ENCODE data around the gene TMCC1.
A peak's percentile ranks its signal among the peaks of the same experiment; 100 is the strongest.

The TMCC1 gene
- long read RNA-seq, partial matches to known transcripts: 0 of 3 reads
- long read RNA-seq, other reads (novel, unspliced or antisense): 3 of 3 reads

DNA sequence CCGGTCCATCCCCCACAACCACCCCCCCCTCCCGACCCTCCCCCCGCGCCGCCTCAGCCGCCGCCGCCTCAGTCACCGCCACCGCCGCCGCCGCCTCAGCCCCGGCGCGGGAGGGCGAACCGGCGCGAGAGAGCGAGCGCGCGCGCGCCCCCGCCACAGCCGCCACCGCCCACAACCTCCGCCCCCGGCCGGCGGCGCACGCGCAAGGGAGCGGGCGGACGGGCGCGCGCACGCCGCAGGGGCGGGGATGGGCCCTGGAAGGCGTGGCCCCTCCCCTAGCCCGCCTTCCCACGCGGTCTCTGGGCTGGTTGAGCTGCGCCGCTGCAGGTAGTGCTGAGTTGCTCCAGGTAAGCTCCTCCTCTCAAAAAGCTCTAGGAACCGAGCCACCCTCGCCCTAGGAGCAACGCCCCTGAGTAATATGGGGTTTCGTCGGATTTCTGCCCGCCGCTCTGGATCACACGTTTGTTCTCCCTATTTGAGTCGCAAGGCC, at the start of gene TMCC1:
Gene TMCC1, minus strand, starts transcription at position 131 of the 490 bp plus-strand sequence.
- Histone ChIP-seq H3K27ac (replicated peaks) (peak within 1 kb of the TSS; percentile 84), H3K27me3 (ENCODE audit: insufficient read depth, poor library complexity, severe bottlenecking) (no peaks in the 10 kb centered on the region), H3K4me3 (replicated peaks; ENCODE audit: insufficient read depth, low read length) (peak within 1 kb of the TSS; percentile 82)
- TF ChIP-seq, protein P1, sequence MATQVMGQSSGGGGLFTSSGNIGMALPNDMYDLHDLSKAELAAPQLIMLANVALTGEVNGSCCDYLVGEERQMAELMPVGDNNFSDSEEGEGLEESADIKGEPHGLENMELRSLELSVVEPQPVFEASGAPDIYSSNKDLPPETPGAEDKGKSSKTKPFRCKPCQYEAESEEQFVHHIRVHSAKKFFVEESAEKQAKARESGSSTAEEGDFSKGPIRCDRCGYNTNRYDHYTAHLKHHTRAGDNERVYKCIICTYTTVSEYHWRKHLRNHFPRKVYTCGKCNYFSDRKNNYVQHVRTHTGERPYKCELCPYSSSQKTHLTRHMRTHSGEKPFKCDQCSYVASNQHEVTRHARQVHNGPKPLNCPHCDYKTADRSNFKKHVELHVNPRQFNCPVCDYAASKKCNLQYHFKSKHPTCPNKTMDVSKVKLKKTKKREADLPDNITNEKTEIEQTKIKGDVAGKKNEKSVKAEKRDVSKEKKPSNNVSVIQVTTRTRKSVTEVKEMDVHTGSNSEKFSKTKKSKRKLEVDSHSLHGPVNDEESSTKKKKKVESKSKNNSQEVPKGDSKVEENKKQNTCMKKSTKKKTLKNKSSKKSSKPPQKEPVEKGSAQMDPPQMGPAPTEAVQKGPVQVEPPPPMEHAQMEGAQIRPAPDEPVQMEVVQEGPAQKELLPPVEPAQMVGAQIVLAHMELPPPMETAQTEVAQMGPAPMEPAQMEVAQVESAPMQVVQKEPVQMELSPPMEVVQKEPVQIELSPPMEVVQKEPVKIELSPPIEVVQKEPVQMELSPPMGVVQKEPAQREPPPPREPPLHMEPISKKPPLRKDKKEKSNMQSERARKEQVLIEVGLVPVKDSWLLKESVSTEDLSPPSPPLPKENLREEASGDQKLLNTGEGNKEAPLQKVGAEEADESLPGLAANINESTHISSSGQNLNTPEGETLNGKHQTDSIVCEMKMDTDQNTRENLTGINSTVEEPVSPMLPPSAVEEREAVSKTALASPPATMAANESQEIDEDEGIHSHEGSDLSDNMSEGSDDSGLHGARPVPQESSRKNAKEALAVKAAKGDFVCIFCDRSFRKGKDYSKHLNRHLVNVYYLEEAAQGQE (IDR thresholded peaks at IDR 0.05; ENCODE audit: insufficient replicate concordance, low read depth): no peak
- TF ChIP-seq, protein P2, sequence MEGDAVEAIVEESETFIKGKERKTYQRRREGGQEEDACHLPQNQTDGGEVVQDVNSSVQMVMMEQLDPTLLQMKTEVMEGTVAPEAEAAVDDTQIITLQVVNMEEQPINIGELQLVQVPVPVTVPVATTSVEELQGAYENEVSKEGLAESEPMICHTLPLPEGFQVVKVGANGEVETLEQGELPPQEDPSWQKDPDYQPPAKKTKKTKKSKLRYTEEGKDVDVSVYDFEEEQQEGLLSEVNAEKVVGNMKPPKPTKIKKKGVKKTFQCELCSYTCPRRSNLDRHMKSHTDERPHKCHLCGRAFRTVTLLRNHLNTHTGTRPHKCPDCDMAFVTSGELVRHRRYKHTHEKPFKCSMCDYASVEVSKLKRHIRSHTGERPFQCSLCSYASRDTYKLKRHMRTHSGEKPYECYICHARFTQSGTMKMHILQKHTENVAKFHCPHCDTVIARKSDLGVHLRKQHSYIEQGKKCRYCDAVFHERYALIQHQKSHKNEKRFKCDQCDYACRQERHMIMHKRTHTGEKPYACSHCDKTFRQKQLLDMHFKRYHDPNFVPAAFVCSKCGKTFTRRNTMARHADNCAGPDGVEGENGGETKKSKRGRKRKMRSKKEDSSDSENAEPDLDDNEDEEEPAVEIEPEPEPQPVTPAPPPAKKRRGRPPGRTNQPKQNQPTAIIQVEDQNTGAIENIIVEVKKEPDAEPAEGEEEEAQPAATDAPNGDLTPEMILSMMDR (IDR thresholded peaks at IDR 0.05; ENCODE audit: insufficient read depth, low read length): no peak
- TF ChIP-seq POLR2AphosphoS5 (IDR thresholded peaks at IDR 0.05; ENCODE audit: low read depth): peak; percentile 86
- DNase-seq (ENCODE audit: low read depth in 1 of 2, low spot score in 1 of 2): peak; percentile 76 to 81

DNA sequence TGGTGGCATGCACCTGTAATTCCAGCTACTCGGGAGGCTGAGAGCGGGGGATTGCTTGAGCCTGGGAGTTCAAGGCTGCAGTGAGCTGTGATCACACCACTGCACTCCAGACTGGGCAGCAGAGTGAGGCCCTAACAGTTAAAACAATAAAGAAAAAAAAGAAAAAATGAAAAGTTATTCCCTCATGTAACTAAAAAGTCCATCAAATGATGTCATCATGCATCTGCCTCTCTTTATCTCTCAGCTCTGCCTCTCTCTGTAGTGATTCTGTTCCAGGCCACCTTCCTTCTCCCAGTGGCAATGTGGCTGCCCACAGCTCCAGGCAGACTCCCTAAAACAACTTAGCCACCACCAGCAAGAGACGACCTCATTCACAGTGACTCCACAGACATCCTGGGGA, 49.5 kb upstream of the TMCC1 start:
- TF ChIP-seq SPI1 (IDR thresholded peaks at IDR 0.05; ENCODE audit: borderline replicate concordance, low read depth) (no peak), GABPA (IDR thresholded peaks at IDR 0.05; ENCODE audit: low read depth) (no peak), POLR2AphosphoS5 (IDR thresholded peaks at IDR 0.05; ENCODE audit: low read depth) (no peak)
- TF ChIP-seq, protein P2 (IDR thresholded peaks at IDR 0.05; ENCODE audit: insufficient read depth, low read length): no peak
- TF ChIP-seq, protein P1 (IDR thresholded peaks at IDR 0.05; ENCODE audit: insufficient replicate concordance, low read depth): no peak
- Histone ChIP-seq H3K27me3 (ENCODE audit: insufficient read depth, poor library complexity, severe bottlenecking) (no peaks in the 10 kb centered on the region), H3K4me3 (replicated peaks; ENCODE audit: insufficient read depth, low read length) (no peak overlapping the region), H3K27ac (replicated peaks) (no peak overlapping the region)
- DNase-seq (ENCODE audit: low read depth in 1 of 2, low spot score in 1 of 2): no peak

DNA sequence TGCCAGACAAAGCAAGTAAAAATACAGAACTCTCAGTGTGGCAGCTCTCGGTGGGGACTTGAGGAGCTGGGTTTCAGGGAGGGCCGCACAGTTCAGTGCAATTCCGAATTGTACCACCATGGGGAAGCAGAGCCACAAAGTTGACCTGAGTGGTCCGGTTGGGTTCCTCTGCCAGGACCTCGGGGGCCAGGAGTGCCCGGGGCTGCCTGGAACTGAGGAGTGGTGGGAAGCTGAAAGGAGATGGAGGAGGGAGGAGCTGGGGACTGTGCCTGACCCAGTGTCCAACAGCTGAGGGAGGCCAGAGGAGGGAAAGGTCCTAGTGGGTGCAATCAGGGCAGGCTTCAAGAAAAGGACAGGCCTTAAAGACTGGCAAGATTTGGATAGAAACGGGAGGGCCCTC, 48.8 kb upstream of the TMCC1 start:
- DNase-seq (ENCODE audit: low read depth in 1 of 2, low spot score in 1 of 2): peak in 1 of 2 experiments; percentile 68
- Histone ChIP-seq H3K27me3 (ENCODE audit: insufficient read depth, poor library complexity, severe bottlenecking) (no peaks in the 10 kb centered on the region), H3K4me3 (replicated peaks; ENCODE audit: insufficient read depth, low read length) (no peak overlapping the region), H3K27ac (replicated peaks) (no peak overlapping the region)
- TF ChIP-seq, protein P1 (IDR thresholded peaks at IDR 0.05; ENCODE audit: insufficient replicate concordance, low read depth): no peak
- TF ChIP-seq, protein P2 (IDR thresholded peaks at IDR 0.05; ENCODE audit: insufficient read depth, low read length): peak; percentile 78
- peak; percentile 26; the same call in 1 of the 2 replicates for TF ChIP-seq SPI1 (IDR thresholded peaks at IDR 0.05; ENCODE audit: borderline replicate concordance, low read depth)
